ENCODE results near the gene ST7.

DNA sequence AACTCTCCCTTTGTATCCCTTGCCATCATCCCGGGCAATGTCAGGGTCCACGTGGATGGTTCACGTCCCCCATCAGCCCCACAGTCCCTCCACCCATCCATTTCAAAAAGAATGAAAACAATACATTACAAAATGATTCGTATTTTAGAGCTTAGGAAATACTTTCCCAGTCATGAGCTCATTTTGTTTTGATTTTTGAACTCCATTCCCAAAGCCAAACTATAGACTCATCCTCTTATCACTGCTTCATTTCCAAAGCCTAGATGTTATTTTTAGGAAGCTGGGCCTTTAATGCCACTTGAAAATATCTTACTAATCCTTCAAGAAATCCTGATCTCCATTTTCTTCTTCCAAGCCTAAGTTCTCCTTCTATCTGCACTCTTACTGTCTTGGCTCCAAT lies 297.5 kb downstream of the ST7 start:
- TF ChIP-seq EP300 (IDR thresholded peaks at IDR 0.05): no peak
- TF ChIP-seq, protein P1, sequence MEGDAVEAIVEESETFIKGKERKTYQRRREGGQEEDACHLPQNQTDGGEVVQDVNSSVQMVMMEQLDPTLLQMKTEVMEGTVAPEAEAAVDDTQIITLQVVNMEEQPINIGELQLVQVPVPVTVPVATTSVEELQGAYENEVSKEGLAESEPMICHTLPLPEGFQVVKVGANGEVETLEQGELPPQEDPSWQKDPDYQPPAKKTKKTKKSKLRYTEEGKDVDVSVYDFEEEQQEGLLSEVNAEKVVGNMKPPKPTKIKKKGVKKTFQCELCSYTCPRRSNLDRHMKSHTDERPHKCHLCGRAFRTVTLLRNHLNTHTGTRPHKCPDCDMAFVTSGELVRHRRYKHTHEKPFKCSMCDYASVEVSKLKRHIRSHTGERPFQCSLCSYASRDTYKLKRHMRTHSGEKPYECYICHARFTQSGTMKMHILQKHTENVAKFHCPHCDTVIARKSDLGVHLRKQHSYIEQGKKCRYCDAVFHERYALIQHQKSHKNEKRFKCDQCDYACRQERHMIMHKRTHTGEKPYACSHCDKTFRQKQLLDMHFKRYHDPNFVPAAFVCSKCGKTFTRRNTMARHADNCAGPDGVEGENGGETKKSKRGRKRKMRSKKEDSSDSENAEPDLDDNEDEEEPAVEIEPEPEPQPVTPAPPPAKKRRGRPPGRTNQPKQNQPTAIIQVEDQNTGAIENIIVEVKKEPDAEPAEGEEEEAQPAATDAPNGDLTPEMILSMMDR (IDR thresholded peaks at IDR 0.05): no peak

Data from tibial nerve (tissue), 4 donors.